NCI-H2227 treated with DMSO at 0.1 percent for 48 hours (cell line): ENCODE measurements around the gene CACNA1A.
"Not testable (repeated sequence)": the region's sequence is repeated elsewhere in the genome, so short reads cannot be mapped to it uniquely, and the experiment has no call there.

Experiments
- DNase-seq: peaks from one replicate; lab custom pipeline; 2025; lab: John Stamatoyannopoulos, UW

CACNA1A gene

GRCh38 chr19:13506471-13506820 is at the start of gene CACNA1A:
Gene CACNA1A (minus strand): TSS chr19:13506479. CDS start chr19:13506224, 255 bp downstream.
- DNase-seq = no peak

GRCh38 chr19:13554506-13555240 is 48.4 kb upstream of the CACNA1A start:
- no peak for DNase-seq

GRCh38 chr19:13553880-13554400 is 47.7 kb upstream of the CACNA1A start:
- DNase-seq = no peak

DNA sequence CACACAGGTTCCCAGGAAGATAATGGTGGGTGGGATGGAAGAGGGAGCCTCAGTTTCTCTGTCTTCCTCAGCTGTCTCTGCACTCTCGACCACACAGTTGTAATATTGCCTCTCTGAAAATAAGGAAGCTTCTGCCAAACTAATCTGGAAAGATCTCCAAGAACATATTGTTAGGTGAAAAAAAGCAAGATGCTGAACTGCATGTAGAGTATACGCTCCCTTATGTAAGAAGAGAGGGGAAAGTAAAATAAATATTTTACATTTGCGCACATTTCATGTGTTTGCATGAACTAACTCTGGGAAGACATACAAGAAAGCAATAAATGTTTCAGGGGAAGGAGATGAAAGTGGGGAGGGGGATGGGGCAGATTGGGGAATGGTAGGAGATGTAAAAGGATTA is 41.9 kb upstream of the CACNA1A start:
- DNase-seq = no peak

GRCh38 chr19:13547102-13547501 is 40.8 kb upstream of the CACNA1A start:
- DNase-seq = no peak

GRCh38 chr19:13544423-13544822 is 38.1 kb upstream of the CACNA1A start:
- no peak for DNase-seq

DNA sequence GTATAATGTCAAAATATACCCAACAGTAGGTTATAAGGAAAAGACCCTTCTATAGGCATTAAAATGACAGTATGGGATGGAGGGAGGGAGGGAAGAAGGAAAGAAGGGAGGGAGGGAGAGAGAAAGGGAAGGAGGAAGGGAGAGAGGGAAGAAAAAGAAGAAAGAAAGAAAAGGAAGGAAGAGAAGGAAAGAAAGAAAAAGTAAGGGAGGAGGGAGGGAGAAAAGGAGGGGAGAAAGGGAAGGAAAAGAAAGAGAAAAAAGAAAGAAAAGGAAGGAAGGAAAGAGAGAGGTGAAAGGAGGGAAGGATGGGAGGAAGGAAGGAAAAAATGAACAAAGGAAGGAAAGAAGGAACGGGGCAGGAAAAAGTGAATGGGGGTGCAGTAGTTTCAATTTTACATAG is 35.3 kb upstream of the CACNA1A start:
- DNase-seq = no peak

DNA sequence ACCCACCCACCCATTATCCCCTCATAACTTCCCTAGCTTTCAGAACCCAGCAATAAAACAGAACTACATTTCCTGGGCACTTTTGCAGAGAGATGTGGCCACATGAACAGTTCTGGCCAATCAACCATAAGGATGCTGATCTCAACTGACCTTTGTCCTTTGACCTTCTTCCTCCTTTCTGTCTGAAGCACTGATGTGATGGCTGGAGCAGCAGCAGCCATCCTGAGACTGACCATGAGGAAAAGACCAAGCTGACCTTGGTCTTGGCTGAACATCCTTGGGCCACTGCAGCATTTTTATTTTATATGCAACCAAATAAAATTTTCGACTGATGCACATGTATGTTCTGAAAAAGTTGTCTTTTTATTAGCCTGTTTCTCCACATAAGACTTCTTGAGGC is 33.1 kb upstream of the CACNA1A start:
- no peak for DNase-seq

DNA sequence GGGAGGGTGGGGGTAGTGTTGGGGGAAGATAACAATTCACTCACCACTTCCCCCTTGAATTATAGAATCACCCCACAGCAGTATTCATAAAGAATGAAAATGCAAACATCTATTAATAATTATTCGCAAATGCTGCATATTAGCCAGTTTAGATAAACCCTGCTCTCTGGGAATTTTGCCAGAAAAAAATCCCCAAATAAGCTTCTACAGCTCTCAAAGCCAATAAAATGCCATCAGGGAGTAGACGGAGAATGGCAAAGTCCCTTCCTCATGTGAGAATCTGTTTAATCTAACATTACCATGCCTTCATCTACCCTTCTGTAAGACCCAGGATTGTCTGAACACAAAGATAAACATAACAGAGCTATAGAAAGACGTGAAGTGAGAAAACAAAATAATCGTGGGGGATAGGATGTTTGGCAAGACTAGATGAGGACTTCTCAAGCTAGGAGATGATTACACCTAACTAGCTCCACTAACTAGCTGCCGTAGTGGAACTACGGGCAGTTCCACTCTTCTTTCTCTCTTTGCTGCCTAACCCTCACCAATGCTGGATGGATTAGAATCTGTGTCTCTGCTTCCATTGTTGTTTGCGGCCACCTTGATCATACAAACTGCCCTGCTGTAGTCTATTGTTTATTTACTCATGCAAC is 32.4 kb upstream of the CACNA1A start:
- DNase-seq = no peak

DNA sequence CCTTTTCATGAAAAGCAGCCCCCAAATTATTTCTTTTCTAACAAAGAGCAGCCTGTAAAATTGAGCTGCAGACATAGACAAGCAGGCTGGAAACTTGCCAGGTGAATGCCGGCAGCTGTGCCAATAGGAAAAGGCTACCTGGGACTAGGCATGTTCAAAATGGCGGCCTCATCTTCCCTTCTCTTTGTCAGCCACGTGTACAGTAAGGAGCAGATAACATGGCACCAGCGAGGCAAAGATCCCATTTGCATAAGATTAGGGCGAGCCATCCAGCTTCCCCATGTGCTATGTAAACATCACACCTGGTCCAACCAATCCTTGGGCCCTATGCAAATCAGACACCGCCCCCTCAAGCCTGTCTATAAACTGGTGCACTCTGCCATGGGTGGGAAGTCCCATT is 31.2 kb upstream of the CACNA1A start:
- peak; percentile 13 for DNase-seq

GRCh38 chr19:13530720-13531119 is 24.4 kb upstream of the CACNA1A start:
- no peak for DNase-seq

GRCh38 chr19:13529721-13530120 is 23.4 kb upstream of the CACNA1A start:
- not testable (repeated sequence) for DNase-seq

DNA sequence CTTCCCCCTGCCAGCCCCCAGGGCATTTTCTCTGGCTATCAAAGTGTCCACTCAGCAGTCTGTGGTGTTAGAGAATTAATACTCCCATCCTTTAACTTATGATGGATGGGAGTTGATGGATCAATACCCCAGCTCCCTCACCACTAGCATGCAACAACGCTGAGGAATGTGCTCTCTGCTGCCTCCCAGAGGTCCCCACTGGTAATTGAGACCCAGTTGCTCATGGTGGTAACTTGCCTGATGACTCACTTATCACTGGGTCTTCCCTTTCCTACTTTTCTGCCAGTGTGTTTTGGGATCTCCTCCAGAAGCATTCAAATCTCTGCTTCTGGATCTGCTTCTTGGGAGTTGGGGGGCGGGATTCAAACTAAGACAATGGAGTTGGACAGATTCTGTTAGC is 20.3 kb upstream of the CACNA1A start:
- no peak for DNase-seq

DNA sequence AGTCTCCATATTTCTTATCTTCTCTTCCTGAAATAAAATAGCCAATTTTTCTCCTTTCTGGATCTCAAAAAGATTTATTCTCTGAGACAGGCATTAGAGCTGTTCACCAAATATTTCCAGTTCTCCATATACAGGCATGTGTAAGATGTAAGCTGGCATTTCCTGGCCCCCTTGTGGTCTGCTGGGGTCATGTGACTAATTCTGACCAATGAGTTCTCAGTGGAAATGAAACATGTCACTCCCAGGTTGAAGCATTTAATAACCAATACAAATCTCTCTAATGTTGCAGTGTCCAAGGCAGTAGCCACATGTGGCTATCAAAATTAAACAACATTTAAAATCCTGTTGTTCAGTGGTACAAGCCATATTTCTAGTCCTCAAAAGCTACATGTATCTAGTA is 14.8 kb upstream of the CACNA1A start:
- no peak for DNase-seq

- no peak for DNase-seq
These were observed 5.7 kb upstream of the CACNA1A start for GRCh38 chr19:13511947-13512346.

DNA sequence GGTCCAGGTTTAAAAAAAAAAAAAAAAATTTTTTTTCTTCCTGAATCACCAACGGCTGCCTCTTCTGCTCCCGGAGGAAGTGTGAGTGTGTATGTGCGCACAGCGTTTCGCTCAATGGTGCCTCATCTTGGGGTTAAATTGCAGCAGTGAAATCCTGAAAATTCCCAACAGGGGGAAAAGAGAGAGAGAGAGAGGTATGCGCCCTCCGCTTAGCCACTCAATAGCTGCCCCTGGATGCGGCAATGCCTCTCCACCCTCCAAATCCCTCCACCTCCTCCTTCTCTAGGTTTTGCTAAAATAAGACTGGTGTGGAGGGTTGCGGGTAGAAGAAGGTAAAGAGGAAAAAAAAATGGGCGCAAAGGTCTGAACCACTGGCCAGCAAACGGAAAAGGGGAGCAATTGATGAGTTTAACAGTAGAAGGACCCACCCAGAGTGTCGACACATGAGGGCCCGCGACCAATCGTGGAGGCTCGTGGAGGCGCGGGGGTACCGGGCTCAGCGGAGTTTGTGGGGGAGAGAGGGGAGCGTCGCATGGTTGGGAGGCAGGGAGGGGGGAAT is 853 bp upstream of the CACNA1A start:
- DNase-seq = no peak

DNA sequence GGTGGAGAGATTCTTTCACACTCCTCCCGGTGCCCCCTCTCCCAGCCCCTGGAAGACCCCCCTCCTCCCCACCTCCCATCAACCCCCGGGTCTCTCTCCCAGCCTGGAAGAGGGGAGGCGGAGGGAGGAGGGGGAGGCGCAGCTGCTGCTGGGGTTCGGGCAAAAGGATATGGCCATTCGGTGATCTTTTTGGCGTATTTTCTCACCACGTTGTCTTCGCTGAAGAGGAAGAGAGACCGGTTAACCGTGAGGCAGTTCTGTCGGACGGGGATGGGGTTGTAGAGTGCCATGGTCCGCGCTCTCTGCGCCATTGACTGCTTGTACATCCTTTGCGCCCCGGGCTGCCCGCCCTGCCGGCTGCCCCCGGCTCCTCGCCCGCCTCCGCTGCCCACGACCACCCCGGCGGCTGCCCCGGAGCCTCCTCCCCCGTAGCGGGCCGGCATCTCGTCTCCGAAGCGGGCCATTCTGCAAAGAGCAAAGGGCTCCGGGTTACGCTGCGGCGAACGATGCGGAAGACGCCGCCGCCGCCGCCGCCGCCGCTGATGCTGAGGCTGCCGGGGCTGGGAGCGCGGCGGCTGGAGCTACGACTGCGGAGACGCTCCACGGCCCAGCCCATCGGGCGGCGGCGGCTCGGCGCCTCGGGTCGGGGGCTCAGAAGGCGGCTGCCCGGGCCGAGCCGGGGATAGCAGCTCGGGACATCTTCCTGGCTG is 363 bp downstream of the CACNA1A start:
- DNase-seq = no peak

- DNase-seq = no peak
These were observed 1.0 kb downstream of the CACNA1A start for GRCh38 chr19:13505164-13505695.

- DNase-seq = no peak
These were observed 2.6 kb downstream of the CACNA1A start for GRCh38 chr19:13503570-13504235.

GRCh38 chr19:13502231-13502630 is 4.0 kb downstream of the CACNA1A start:
- DNase-seq = no peak

GRCh38 chr19:13499692-13500091 is 6.6 kb downstream of the CACNA1A start:
- DNase-seq = no peak
